ENCODE results near the gene ASXL1. TPM values are rescaled to one million over a fixed set of nuclear protein-coding genes. Genes with fewer than 3 reads are reported as not detected.

The ASXL1 gene
- total RNA-seq, 2 donors from 2014 or later: 38.8 to 40.4 TPM

DNA sequence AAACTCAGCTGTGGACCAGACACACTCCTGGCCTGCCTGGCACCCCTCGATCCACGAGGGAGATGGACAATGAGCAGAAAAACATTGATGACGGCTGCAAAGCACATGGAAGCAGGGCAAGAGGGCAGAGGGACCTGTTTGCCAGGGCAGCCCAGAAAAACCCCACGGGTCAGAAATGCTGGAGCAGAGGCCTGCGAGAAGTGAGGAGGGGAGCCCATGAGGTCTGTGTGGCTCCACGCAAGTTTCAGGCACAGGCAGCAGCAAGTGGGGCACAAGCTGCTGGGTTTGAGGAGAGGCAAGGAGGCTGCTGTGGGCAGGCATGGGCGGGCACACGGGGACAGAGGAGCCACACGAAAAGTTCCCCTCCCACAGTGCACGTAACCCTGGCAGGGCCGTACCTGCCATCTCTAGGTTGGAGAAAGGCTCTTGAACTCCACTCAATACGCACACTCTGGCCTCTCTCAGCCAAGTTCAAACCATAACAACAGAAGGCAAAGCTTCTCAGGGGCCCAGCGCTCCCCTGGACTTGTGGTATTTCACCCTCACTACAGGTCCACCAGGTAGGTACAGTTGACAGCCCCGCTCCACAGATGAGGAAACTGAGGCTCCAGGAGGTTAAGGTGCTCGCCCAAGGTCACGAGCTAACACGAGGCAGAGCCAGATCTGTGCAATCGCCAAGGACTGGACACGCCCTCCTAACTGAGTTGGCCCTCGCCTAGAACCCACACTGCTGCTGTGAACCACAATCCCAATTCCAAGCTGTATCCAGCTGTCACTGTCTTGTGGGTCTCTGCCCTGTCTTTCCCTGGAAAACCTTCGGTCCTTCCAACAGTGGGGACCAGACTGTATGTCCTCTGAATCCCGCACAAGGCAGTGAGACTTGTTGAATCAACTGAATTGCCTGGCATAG lies 118.8 kb downstream of the ASXL1 start:
- peak overlapping the region; percentile 95 for H3K27ac ChIP-seq
- H3K27me3 ChIP-seq: no peaks in the 10 kb centered on the region
- TF ChIP-seq, protein P1, sequence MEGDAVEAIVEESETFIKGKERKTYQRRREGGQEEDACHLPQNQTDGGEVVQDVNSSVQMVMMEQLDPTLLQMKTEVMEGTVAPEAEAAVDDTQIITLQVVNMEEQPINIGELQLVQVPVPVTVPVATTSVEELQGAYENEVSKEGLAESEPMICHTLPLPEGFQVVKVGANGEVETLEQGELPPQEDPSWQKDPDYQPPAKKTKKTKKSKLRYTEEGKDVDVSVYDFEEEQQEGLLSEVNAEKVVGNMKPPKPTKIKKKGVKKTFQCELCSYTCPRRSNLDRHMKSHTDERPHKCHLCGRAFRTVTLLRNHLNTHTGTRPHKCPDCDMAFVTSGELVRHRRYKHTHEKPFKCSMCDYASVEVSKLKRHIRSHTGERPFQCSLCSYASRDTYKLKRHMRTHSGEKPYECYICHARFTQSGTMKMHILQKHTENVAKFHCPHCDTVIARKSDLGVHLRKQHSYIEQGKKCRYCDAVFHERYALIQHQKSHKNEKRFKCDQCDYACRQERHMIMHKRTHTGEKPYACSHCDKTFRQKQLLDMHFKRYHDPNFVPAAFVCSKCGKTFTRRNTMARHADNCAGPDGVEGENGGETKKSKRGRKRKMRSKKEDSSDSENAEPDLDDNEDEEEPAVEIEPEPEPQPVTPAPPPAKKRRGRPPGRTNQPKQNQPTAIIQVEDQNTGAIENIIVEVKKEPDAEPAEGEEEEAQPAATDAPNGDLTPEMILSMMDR (IDR thresholded peaks at IDR 0.05): no peak
- peaks cover 5% of the 10 kb centered on the region for H3K36me3 ChIP-seq
- H3K9me3 ChIP-seq: no peaks in the 10 kb centered on the region
- peak overlapping the region in 1 of 2 donors; percentile 97 for H3K9ac ChIP-seq (ENCODE audit: low read depth in 2 of 2, low read length in 2 of 2)
- H3K4me3 ChIP-seq: no peak overlapping the region
- intact Hi-C loops (cut with DNase I): no loop called here
- DNase-seq: no peak
- peaks cover 69% of the 10 kb centered on the region for H3K4me1 ChIP-seq

DNA sequence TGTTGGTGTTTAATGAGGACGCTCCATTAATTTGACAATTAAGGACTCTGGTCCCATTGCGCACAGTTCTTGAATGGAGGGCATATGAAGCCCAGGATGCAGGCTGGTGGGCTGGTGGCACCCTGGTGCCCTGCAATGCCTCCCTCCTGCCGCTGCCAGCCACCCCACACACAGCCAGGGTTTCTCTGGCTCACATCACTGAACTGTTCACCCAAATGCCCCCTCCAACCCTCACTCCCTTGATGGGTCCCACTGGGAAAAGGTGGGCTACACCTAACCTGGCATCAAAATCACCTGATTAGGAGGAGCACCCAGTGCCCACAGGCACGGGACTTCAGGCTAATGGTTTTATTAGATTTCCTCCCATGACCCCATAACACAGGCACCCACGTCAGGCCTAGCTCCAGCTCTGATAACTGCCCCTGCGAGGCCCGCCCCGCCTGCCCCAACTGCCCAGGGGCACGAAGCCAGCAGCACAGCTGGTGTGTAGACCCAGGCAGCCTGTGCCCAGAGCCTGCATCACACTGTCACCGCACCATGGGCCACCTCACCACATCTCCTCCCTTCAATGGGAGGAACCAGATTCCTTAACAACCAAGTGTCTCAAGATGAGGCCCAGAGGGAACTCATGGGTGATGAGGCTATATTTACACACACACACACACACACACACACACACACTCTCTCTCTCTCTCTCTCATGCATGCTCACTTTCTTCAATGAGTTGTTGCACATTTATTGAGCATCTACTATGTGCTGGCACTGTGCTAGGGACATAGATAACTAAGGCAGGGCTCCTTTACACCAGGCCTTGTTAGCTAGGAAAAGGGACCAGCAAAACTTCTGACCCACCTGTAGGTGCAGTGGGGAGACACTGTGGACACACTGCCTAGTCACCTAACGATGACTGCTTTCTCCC lies 119.7 kb downstream of the ASXL1 start:
- TF ChIP-seq, protein P1 (IDR thresholded peaks at IDR 0.05): no peak
- H3K4me3 ChIP-seq: no peak overlapping the region
- peaks cover 59% of the 10 kb centered on the region for H3K4me1 ChIP-seq
- intact Hi-C loops (cut with DNase I): no loop called here
- no peaks in the 10 kb centered on the region for H3K27me3 ChIP-seq
- DNase-seq: peak; percentile 68
- peak overlapping the region; percentile 95 for H3K27ac ChIP-seq
- no peaks in the 10 kb centered on the region for H3K9me3 ChIP-seq
- peak overlapping the region in 1 of 2 donors; percentile 97 for H3K9ac ChIP-seq (ENCODE audit: low read depth in 2 of 2, low read length in 2 of 2)
- H3K36me3 ChIP-seq: no peaks in the 10 kb centered on the region

DNA sequence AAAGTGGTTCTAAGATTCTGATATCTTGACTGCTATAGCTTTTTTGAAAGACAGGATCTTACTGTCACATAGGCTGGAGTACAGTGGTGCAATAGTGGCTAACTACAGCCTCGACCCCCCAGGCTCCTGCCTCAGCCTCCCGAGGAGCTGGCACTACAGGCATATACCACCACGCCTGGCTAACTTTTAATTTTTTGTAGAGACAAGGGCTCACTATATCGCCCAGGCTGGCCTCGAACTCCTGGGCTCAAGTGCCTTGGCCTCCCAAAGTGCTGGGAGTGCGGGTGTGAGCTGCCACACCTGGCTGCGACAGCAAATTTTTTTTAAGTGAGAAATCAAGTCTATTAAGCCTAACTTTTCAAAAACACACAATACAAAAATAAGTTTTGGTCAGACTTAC lies 120.4 kb downstream of the ASXL1 start:
- TF ChIP-seq, protein P1 (IDR thresholded peaks at IDR 0.05): no peak
- H3K4me1 ChIP-seq: peaks cover 53% of the 10 kb centered on the region
- DNase-seq: no peak
- H3K4me3 ChIP-seq: no peak overlapping the region
- H3K27ac ChIP-seq: peak overlapping the region; percentile 95
- H3K36me3 ChIP-seq: no peaks in the 10 kb centered on the region
- H3K9ac ChIP-seq (ENCODE audit: low read depth in 2 of 2, low read length in 2 of 2): peak overlapping the region; percentile 16 to 97
- intact Hi-C loops (cut with DNase I): no loop called here
- H3K9me3 ChIP-seq: no peaks in the 10 kb centered on the region
- H3K27me3 ChIP-seq: no peaks in the 10 kb centered on the region

DNA sequence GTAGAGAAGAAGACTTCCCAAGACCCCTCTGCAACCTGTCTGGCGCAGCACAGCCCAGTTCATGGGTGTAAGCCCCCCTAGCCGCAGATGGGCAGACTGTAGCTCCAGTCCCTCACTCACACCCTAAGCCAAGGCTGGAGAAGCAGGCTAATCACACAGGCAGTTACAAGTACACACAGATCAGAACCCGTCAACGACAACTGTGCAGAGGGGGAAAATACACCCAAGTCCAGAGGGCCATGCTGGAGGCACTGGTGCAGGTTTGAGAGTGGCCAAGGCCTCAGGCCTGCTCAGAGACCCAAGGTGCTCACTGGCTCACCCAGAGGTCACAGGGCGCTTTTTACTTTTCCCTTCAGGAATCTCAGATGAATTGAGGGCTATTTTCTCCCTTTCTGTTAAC lies 120.9 kb downstream of the ASXL1 start:
- peak overlapping the region in 1 of 2 donors; percentile 97 for H3K9ac ChIP-seq (ENCODE audit: low read depth in 2 of 2, low read length in 2 of 2)
- intact Hi-C loops (cut with DNase I): no loop called here
- TF ChIP-seq, protein P1 (IDR thresholded peaks at IDR 0.05): no peak

DNA sequence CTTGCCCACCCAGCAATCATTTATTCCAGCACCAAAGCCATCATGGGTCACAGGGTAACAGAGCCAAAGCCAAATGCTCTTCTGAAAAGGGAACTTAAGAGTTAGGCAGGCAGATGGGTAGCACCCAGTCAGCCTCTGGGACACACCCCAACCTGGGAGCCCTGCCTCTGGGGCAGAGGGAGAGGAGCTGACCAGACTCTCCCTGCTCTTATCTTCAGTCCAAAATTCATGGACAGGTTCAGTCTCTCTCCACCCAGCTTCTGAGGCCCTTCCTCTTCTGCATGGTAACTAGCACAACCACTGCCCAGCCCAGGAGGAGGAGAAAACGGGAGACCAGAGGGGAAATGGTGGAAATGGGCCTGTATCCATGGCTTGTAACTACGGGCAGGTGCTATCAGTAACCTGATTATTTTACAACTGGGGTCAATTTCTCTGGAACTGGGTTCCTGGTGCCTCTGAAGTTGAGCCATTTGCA lies 121.6 kb downstream of the ASXL1 start:
- H3K4me1 ChIP-seq: peaks cover 42% of the 10 kb centered on the region
- peak; percentile 83 for DNase-seq
- intact Hi-C loops (cut with DNase I): loop anchor here (10.0 kb wide), 2 partner anchors 125 to 275 kb away; partner anchors contain the start of genes ASXL1, PLAGL2 and POFUT1
- H3K4me3 ChIP-seq: no peak overlapping the region
- TF ChIP-seq, protein P1 (IDR thresholded peaks at IDR 0.05): no peak
- no peaks in the 10 kb centered on the region for H3K9me3 ChIP-seq
- no peaks in the 10 kb centered on the region for H3K27me3 ChIP-seq
- no peaks in the 10 kb centered on the region for H3K36me3 ChIP-seq
- peak overlapping the region; percentile 95 for H3K27ac ChIP-seq
- H3K9ac ChIP-seq (ENCODE audit: low read depth in 2 of 2, low read length in 2 of 2): peak overlapping the region in 1 of 2 donors; percentile 97

More for the DNA sequence above, 120.9 kb downstream of the ASXL1 start:
- peak overlapping the region; percentile 95 for H3K27ac ChIP-seq
- H3K4me1 ChIP-seq: peaks cover 49% of the 10 kb centered on the region
- H3K4me3 ChIP-seq: no peak overlapping the region
- no peak for DNase-seq
- no peaks in the 10 kb centered on the region for H3K27me3 ChIP-seq
- H3K9me3 ChIP-seq: no peaks in the 10 kb centered on the region
- no peaks in the 10 kb centered on the region for H3K36me3 ChIP-seq

All from colonic mucosa (tissue), 4 donors.